CD8-positive, alpha-beta memory T cell (primary cell): ENCODE results near the gene TPO. TPM values are rescaled to one million over a fixed set of nuclear protein-coding genes. Genes with fewer than 3 reads are reported as not detected.

ENCODE experiments used
- CTCF ChIA-PET: fragments of 350-600 bp; sonication (Branson Sonifier 250); formaldehyde crosslinking; loops from one replicate; lab custom pipeline; 2021; ENCODE audit warnings: antibody characterized with exemption; lab: Charles Lee
- POLR2A ChIA-PET: fragments of 350-600 bp; sonication (Branson Sonifier 250); formaldehyde crosslinking; loops from one replicate; lab custom pipeline; 2021; ENCODE audit warnings: antibody characterized with exemption; lab: Charles Lee
- DNase-seq, 5 donors: peaks; one replicate each; pipeline versions ENCODE4 v3.0.0 to v3.0.0-alpha.2; 2020 to 2022; ENCODE audit warnings: mixed read lengths in 1 of 5
- H3K27ac ChIP-seq: one replicate; pipeline ENCODE4 v1.7.0; 2013; ENCODE audit warnings: low read depth, mild to moderate bottlenecking, low read length, moderate library complexity
- H3K27me3 ChIP-seq: 2 replicates; pipeline ENCODE4 v1.7.0; 2013; ENCODE audit warnings: low read length, mild to moderate bottlenecking; ENCODE audit not compliant: insufficient read depth, poor library complexity, severe bottlenecking
- H3K36me3 ChIP-seq: 2 replicates; pipeline ENCODE4 v1.7.0; 2013; ENCODE audit warnings: mild to moderate bottlenecking, low read length, moderate library complexity; ENCODE audit not compliant: insufficient read depth
- H3K4me1 ChIP-seq: 2 replicates; pipeline ENCODE4 v1.7.0; 2013; ENCODE audit warnings: mild to moderate bottlenecking, low read length, moderate library complexity; ENCODE audit not compliant: insufficient read depth
- H3K4me3 ChIP-seq: 2 replicates; pipeline ENCODE4 v1.7.0; 2013; ENCODE audit warnings: mild to moderate bottlenecking, low read length
- H3K9me3 ChIP-seq: 2 replicates; pipeline ENCODE4 v1.7.0; 2013; ENCODE audit warnings: mild to moderate bottlenecking, low read length
- H3K27ac Mint-ChIP-seq, 8 donors: one replicate each; pipeline ENCODE4 v1.8.0; 2020 to 2021; ENCODE audit warnings: mixed read lengths in 8 of 8, mild to moderate bottlenecking in 6 of 8, inconsistent platforms in 3 of 8, moderate library complexity in 3 of 8
- H3K27me3 Mint-ChIP-seq, 2 donors: one replicate each; pipeline ENCODE4 v1.8.0; 2020 to 2021; ENCODE audit warnings: mixed read lengths in 2 of 2, mild to moderate bottlenecking in 1 of 2, moderate library complexity in 1 of 2
- H3K36me3 Mint-ChIP-seq, 3 donors: one replicate each; pipeline ENCODE4 v1.8.0; 2020 to 2021; ENCODE audit warnings: mixed read lengths in 3 of 3, inconsistent platforms in 1 of 3, mild to moderate bottlenecking in 1 of 3
- H3K4me1 Mint-ChIP-seq, 3 donors: one replicate each; pipeline ENCODE4 v1.8.0; 2020 to 2021; ENCODE audit warnings: mixed read lengths in 3 of 3, inconsistent platforms in 1 of 3, mild to moderate bottlenecking in 1 of 3
- H3K4me3 Mint-ChIP-seq, 7 donors: one replicate each; pipeline ENCODE4 v1.8.0; 2020 to 2021; ENCODE audit warnings: mixed read lengths in 7 of 7, mild to moderate bottlenecking in 6 of 7, moderate library complexity in 4 of 7, inconsistent platforms in 2 of 7
- H3K9me3 Mint-ChIP-seq, 5 donors: one replicate each; pipeline ENCODE4 v1.8.0; 2020 to 2022; ENCODE audit warnings: mixed read lengths in 5 of 5, mild to moderate bottlenecking in 3 of 5, moderate library complexity in 2 of 5, inconsistent platforms in 1 of 5
- polyA plus RNA-seq: library from polyadenylated mRNA; unstranded; fragments of 300-500 nt; fragmentation: Illumina TruSeq; gene quantifications from one replicate; pipeline ENCODE4 v1.2.3, GENCODE V29; 2021
- total RNA-seq, 2 experiments: library from RNA; stranded (reverse); gene quantifications; one replicate each; pipeline ENCODE4 v1.2.3, GENCODE V29; 2021

The TPO gene
- total and polyA plus RNA-seq, 3 experiments from 2014 or later, result 1.8 TPM; not detected in 2

DNA sequence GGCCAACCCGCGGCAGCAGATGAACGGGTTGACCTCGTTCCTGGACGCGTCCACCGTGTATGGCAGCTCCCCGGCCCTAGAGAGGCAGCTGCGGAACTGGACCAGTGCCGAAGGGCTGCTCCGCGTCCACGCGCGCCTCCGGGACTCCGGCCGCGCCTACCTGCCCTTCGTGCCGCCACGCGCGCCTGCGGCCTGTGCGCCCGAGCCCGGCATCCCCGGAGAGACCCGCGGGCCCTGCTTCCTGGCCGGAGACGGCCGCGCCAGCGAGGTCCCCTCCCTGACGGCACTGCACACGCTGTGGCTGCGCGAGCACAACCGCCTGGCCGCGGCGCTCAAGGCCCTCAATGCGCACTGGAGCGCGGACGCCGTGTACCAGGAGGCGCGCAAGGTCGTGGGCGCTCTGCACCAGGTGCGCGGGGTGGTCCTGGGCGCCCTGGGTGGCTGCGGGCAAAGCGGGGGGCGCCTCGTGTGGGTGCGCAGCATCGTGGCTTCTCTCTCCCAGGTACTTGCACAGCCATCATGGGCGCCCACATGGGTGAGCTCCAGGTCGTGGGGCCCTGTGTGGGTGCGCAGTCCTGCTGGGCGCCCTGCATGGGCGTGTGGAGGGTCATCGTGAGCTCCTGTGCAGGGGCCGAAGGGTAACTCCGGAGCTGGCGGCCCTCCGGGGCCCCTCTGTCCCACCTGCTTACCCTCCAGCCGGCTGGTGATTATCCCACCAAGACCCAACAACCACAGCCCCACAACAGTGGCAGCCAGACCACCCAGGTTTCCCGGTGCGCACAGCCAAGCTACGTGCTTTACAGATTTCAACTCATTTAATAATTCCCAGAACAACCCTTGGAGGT lies 64.2 kb downstream of the TPO start:
- H3K36me3 Mint-ChIP-seq, result no peaks in the 10 kb centered on the region
- no peaks in the 10 kb centered on the region for H3K4me1 Mint-ChIP-seq
- peaks cover 0 to 4% (median 0%) of the 10 kb centered on the region in 5 donors for H3K9me3 Mint-ChIP-seq
- no peak overlapping the region for H3K27ac Mint-ChIP-seq
- no peaks in the 10 kb centered on the region for H3K4me1 ChIP-seq
- no peaks in the 10 kb centered on the region for H3K27me3 ChIP-seq
- H3K36me3 ChIP-seq, result no peaks in the 10 kb centered on the region
- H3K27ac ChIP-seq, result no peak overlapping the region
- H3K4me3 ChIP-seq, result no peak overlapping the region
- DNase-seq, result no peak
- ChIA-PET CTCF (no interaction called here), POLR2A (no interaction called here)
- no peaks in the 10 kb centered on the region for H3K9me3 ChIP-seq
- H3K27me3 Mint-ChIP-seq, result peaks cover 0 to 2% of the 10 kb centered on the region in 2 donors
- no peak overlapping the region for H3K4me3 Mint-ChIP-seq

- Histone ChIP-seq H3K27me3 (no peaks in the 10 kb centered on the region), H3K36me3 (no peaks in the 10 kb centered on the region), H3K27ac (no peak overlapping the region), H3K9me3 (no peaks in the 10 kb centered on the region), H3K4me1 (no peaks in the 10 kb centered on the region), H3K4me3 (no peak overlapping the region)
- DNase-seq, result no peak
- Mint-ChIP-seq H3K36me3 (no peaks in the 10 kb centered on the region), H3K9me3 (peaks cover 0 to 4% (median 0%) of the 10 kb centered on the region in 5 donors), H3K4me1 (no peaks in the 10 kb centered on the region), H3K27ac (no peak overlapping the region), H3K4me3 (no peak overlapping the region), H3K27me3 (peaks cover 0 to 2% of the 10 kb centered on the region in 2 donors)
- CTCF ChIA-PET, result no interaction called here
- POLR2A ChIA-PET, result no interaction called here
These were observed 65.3 kb downstream of the TPO start for GRCh38 chr2:1478311-1479305.

DNA sequence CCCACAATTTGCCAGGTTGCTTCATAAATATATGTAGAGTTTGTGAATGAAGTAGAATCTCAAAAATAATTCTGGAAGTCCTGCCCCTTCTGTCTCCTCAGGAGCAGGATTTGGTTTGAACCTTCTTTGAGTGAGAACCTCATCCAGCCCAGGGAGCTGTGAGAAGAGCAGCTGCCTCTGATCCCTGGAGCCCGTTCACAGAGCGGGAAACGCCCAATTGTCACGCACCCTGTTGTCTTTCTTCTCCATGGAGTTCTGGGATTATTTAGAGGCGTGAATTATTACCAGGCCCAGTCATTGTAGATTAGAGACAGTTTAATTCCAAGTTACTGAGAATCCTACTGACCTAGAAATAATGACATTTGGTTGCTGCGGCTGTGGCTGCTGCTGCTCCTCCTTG lies 66.1 kb downstream of the TPO start:
- peaks cover 0 to 4% (median 0%) of the 10 kb centered on the region in 5 donors for H3K9me3 Mint-ChIP-seq
- DNase-seq, result no peak
- H3K36me3 Mint-ChIP-seq, result no peaks in the 10 kb centered on the region
- H3K4me3 ChIP-seq, result no peak overlapping the region
- ChIA-PET CTCF (no interaction called here), POLR2A (no interaction called here)
- H3K27me3 Mint-ChIP-seq, result peaks cover 0 to 2% of the 10 kb centered on the region in 2 donors
- no peaks in the 10 kb centered on the region for H3K4me1 ChIP-seq
- H3K9me3 ChIP-seq, result no peaks in the 10 kb centered on the region
- no peaks in the 10 kb centered on the region for H3K4me1 Mint-ChIP-seq
- no peaks in the 10 kb centered on the region for H3K36me3 ChIP-seq
- no peaks in the 10 kb centered on the region for H3K27me3 ChIP-seq
- H3K27ac Mint-ChIP-seq, result peak overlapping the region in 1 of 8 donors; percentile 4
- H3K27ac ChIP-seq, result no peak overlapping the region
- no peak overlapping the region for H3K4me3 Mint-ChIP-seq

DNA sequence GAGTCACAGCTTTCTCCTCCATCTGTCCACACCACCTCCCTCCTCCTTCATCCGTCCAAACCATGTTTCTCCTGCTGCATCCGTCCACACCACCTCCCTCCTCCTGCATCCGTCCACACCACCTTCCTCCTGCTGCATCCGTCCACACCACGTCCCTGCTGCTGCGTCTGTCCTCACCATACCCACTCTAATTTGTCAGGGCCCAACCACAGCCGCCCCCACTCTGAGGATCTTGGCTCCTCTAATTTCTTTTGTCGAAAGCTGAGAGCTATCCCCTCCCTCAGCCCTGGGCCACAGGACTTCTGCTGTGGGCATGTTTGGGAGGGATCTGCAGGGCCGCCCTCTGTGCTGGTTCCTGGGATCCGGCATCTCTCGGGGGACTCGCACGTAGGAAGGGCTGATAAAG lies 67.4 kb downstream of the TPO start:
- POLR2A ChIA-PET, result no interaction called here
- peaks cover 0 to 4% (median 0%) of the 10 kb centered on the region in 5 donors for H3K9me3 Mint-ChIP-seq
- H3K27ac Mint-ChIP-seq, result no peak overlapping the region
- CTCF ChIA-PET, result no interaction called here
- Histone ChIP-seq H3K4me3 (no peak overlapping the region), H3K9me3 (no peaks in the 10 kb centered on the region), H3K27ac (no peak overlapping the region), H3K27me3 (no peaks in the 10 kb centered on the region), H3K4me1 (no peaks in the 10 kb centered on the region), H3K36me3 (no peaks in the 10 kb centered on the region)
- no peaks in the 10 kb centered on the region for H3K36me3 Mint-ChIP-seq
- DNase-seq, result no peak
- no peaks in the 10 kb centered on the region for H3K4me1 Mint-ChIP-seq
- no peak overlapping the region for H3K4me3 Mint-ChIP-seq
- peaks cover 0 to 2% of the 10 kb centered on the region in 2 donors for H3K27me3 Mint-ChIP-seq

DNA sequence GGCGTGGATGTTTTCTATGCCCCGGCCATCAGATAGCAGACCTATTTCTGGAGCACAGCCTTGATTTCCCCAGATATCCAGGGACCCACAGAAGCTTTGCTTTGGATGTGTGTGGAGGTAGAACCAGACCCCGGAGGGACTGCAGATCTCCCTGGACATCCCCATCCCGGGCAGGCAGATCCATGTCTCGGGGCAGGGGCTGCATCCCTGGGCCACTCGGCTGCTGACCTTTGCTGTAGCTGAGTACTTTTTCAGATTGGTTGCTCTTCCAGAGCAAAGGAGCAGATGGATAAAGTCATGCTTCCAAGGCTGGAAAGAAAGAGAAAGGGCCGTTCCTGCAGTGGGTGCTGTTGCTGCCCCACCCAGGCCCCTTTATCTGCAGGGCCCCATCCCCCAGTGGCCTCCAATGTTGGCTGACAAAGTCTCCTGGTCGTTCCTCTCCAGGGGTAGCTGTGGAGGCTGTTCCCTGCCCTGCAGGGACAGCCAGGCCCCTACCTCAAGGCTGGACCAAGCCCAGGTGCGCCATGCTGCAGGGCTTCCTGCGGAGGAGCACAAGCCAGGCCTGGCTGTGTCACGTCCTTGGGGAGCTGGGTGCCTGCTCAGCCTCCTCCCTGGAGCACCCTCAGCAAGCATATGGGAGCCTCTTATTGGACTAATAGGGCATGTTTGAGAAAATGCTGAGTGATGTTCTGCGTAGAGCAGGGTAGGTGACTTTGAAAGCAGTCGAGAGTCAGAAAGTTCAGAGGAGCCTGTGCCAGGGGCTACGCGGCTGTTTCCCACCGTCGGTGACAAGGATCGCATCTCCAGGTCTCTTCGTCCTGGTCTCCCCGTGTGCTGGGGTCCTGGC lies 68.4 kb downstream of the TPO start:
- Mint-ChIP-seq H3K36me3 (no peaks in the 10 kb centered on the region), H3K4me1 (no peaks in the 10 kb centered on the region), H3K4me3 (no peak overlapping the region), H3K9me3 (no peaks in the 10 kb centered on the region), H3K27ac (no peak overlapping the region), H3K27me3 (peaks cover 0 to 2% of the 10 kb centered on the region in 2 donors)
- CTCF ChIA-PET, result no interaction called here
- no peak overlapping the region for H3K4me3 ChIP-seq
- POLR2A ChIA-PET, result no interaction called here
- H3K27me3 ChIP-seq, result no peaks in the 10 kb centered on the region
- DNase-seq, result no peak
- H3K9me3 ChIP-seq, result no peaks in the 10 kb centered on the region
- no peak overlapping the region for H3K27ac ChIP-seq
- H3K36me3 ChIP-seq, result no peaks in the 10 kb centered on the region
- no peaks in the 10 kb centered on the region for H3K4me1 ChIP-seq

DNA sequence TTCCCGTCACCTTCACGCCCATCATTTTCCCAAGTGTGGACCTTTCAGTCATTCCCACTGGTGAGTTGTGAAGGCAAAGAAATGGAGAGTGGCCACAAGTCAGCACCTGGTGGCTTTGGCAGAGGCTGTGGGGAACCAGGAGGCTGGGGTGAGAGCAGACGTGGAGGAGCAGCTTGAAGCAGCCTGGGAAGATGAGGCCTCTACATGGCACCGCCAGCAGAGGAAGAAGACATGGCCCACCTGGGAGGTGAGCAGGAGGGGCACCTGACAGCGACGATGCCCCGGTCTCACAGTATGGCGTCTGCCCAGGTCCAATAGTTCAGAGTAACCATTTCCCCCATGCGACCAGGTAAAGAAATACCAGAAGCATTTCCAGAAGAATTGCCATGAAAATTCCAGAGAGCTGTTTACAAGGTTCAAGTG lies 69.0 kb downstream of the TPO start:
- Histone ChIP-seq H3K36me3 (no peaks in the 10 kb centered on the region), H3K4me3 (no peak overlapping the region), H3K27me3 (no peaks in the 10 kb centered on the region), H3K27ac (no peak overlapping the region), H3K4me1 (no peaks in the 10 kb centered on the region), H3K9me3 (no peaks in the 10 kb centered on the region)
- Mint-ChIP-seq H3K27ac (no peak overlapping the region), H3K4me1 (no peaks in the 10 kb centered on the region), H3K36me3 (no peaks in the 10 kb centered on the region), H3K9me3 (no peaks in the 10 kb centered on the region), H3K4me3 (no peak overlapping the region), H3K27me3 (peaks cover 0 to 2% of the 10 kb centered on the region in 2 donors)
- no peak for DNase-seq
- ChIA-PET POLR2A (no interaction called here), CTCF (no interaction called here)

DNA sequence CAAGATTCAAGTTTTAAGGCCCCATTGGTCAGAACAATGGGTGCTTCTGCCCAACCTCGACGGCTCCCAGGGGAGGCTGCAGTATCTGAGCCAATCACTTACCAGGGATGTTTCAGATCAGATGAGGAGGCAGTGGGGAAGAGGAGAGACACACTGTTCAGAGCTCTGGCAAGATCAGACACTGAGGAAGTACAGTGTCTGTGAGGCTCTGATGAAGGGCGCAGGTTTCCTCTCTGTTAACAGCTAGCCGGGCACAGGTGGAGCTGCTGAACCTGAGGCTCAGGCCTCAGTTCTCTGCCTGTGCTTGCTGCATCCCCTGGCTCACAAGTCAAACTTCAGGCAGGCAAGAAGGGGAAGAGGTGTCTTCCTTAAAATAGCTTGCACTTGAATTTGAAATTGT lies 69.7 kb downstream of the TPO start:
- no peaks in the 10 kb centered on the region for H3K4me1 ChIP-seq
- CTCF ChIA-PET, result no interaction called here
- H3K9me3 ChIP-seq, result no peaks in the 10 kb centered on the region
- Mint-ChIP-seq H3K4me3 (no peak overlapping the region), H3K36me3 (no peaks in the 10 kb centered on the region), H3K27me3 (peaks cover 0 to 2% of the 10 kb centered on the region in 2 donors), H3K4me1 (no peaks in the 10 kb centered on the region), H3K9me3 (no peaks in the 10 kb centered on the region), H3K27ac (no peak overlapping the region)
- H3K4me3 ChIP-seq, result no peak overlapping the region
- no peak for DNase-seq
- H3K27me3 ChIP-seq, result no peaks in the 10 kb centered on the region
- no peaks in the 10 kb centered on the region for H3K36me3 ChIP-seq
- no peak overlapping the region for H3K27ac ChIP-seq
- POLR2A ChIA-PET, result no interaction called here
